Parietal lobe (tissue), 2 donors: ENCODE measurements around the gene TDRD3. TPM values are rescaled to one million over a fixed set of nuclear protein-coding genes. Genes with fewer than 3 reads are reported as not detected.

Source experiments
- small RNA-seq: library from RNA; depleted of rRNA; stranded (forward); fragments of <200 nt; gene quantifications from one replicate; pipeline ENCODE3, GENCODE V24; 2014; ENCODE audit warnings: low replicate concordance
- total RNA-seq: library from RNA; depleted of rRNA; stranded (reverse); fragments of >200 nt; gene quantifications from one replicate; pipeline ENCODE4 v1.2.3, GENCODE V29; 2014

Gene TDRD3
- 44.1 TPM for total RNA-seq

DNA sequence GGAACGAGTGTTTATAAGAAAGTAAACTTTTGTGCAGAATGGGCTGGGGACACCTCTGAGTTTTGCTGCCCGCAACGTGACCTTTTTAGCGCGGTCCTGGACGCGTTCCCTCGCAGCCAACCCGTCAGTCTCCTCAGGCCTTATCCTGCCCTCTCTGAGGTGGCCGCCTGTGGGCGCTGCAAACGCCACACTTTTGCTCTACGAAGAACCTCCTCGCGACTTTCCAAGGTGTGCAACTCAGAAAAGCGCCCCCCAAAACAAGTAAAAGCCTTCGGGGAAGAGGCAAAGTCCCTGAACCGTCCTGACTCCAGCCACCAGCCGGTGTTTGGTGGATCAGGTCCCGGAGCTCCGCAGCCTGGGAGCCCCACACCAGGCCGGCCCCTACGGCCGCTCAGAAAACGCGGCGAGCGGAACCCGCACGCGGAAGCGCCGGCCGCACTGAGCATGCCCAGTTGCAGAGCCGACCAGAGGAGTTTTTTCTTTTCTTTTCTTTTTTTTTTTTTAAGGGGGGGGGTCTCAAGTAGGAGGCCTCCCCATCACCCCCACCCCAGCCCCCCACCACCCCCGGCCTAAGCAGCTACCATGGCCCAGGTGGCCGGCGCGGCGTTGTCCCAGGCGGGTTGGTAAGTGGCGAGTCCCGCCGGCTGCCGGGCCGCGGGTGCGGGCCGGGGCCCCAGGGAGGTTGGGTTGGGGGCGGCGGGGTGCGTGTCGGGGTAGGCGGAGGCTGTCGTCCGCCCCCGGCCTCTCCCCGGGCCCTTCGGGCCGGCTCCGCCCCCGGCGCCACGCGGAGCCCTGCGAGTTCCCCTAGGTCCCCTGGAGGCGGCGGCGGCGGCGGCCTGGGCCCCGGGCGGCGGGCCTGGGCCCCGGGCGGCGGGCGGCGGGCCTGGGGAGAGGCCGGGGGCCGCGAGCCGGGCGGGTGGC, at the start of gene TDRD3:
Gene TDRD3, plus strand, starts transcription at position 438 of the 921 bp plus-strand sequence. Its CDS starts 145 bp downstream, at position 583.

Small RNA genes lying within 50 kb of the gene (small RNA-seq; reads per million reads assigned to genes)
- gene RNA5SP31, result not detected

Other genes with a start within 250 kb of the TDRD3 start
- 7.2 TPM for gene DIAPH3, start 233.3 kb upstream of the TDRD3 start, total RNA-seq